Skeletal muscle satellite cell (primary cell): ENCODE results near the gene PRKCB.

Source experiments
- H3K27me3 ChIP-seq: 2 replicates; pipeline ENCODE4 v1.7.0; 2013; ENCODE audit warnings: low read length; ENCODE audit not compliant: control insufficient read depth, insufficient read depth
- H3K36me3 ChIP-seq: 2 replicates; pipeline ENCODE4 v1.7.0; 2013; ENCODE audit warnings: mild to moderate bottlenecking, control low read depth, low read length; ENCODE audit not compliant: insufficient read depth
- H3K4me1 ChIP-seq: 2 replicates; pipeline ENCODE4 v1.7.0; 2013; ENCODE audit warnings: low read length; ENCODE audit not compliant: control insufficient read depth, insufficient read depth
- H3K4me2 ChIP-seq: 2 replicates; pipeline ENCODE4 v1.7.0; 2013; ENCODE audit warnings: mild to moderate bottlenecking, low read length
- H3K4me3 ChIP-seq: 2 replicates; pipeline ENCODE4 v1.7.0; 2013; ENCODE audit warnings: low read length
- H3K9ac ChIP-seq: 2 replicates; pipeline ENCODE4 v1.7.0; 2013; ENCODE audit warnings: mild to moderate bottlenecking, low read depth, low read length, moderate library complexity
- H3K9me3 ChIP-seq: replicated peaks from 2 replicates; pipeline ENCODE4 v1.7.0; 2013; ENCODE audit warnings: mild to moderate bottlenecking, control low read depth, low read length

Gene PRKCB

DNA sequence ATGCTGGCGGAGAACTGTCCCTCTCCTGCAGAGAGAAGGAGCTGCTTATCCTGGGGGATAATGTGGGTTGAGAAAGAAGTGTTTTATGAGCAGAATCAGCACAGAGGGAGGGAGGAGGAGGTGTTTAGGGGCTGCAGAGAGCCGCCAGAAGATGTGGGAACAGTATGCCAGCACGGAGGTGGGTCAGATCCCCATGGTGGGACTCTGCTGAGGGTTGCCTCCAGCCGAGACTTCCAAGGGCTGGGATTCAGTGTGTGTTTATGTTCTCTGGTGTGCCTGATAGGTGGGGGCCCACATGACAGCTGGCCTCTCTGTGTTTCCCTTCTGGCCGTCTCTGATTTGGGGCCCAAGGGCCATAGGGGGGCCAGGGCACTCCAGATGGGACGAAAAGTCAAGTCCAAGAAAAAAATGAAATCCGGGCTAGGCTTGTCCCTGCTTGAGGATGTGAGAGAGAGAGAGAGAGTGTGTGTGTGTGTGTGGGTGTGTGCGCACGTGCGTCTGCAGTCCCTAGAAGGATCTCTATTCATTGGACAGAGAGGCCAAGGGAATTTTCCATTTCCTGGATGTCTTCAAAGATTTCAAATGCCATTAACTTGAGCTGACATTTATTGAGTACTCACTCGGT, 21.6 kb downstream of the PRKCB start:
- H3K9me3 ChIP-seq: no peaks in the 10 kb centered on the region
- no peak overlapping the region for H3K4me3 ChIP-seq
- no peaks in the 10 kb centered on the region for H3K36me3 ChIP-seq
- H3K9ac ChIP-seq: no peak overlapping the region
- H3K4me2 ChIP-seq: no peak overlapping the region
- H3K27me3 ChIP-seq: no peaks in the 10 kb centered on the region
- H3K4me1 ChIP-seq: no peaks in the 10 kb centered on the region

DNA sequence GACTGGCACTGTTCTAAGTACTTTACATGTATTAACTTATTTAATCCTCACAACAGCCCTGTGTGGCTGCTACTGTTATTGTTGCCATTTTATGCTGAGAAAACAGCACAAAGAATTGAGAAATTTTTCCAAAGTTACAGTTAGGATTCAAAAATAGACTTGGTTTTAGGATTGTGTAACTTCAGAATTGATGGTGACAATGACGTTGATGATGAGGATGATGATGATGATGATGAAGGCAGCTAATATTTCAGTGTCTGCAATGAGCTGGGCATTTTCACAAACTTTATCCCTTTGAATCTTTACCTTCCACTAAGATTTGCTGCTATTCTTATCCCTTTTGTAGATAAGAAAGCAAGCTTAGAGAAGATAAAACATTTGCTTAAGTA, 22.1 kb downstream of the PRKCB start:
- Histone ChIP-seq H3K4me1 (no peaks in the 10 kb centered on the region), H3K36me3 (no peaks in the 10 kb centered on the region), H3K4me2 (no peak overlapping the region), H3K9ac (no peak overlapping the region), H3K9me3 (no peaks in the 10 kb centered on the region), H3K27me3 (no peaks in the 10 kb centered on the region), H3K4me3 (no peak overlapping the region)

DNA sequence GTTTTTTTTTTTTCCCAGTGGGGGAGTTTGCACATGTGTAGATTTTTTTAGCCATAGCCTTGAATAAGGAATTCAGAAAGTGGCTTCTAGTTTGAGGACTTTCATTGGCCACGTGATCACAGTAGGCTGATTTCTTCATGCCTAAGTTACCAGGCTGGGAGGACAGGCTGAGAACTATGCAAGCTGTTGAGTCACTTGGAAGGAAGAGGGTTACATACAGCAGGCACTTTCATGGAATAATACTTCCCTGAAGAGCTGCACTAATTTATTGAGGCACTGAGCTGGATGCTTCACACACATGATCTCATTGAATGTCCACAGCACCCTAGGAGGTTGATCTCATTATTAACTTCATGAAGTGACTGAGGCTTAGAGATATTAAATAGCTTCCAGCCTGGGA, 22.8 kb downstream of the PRKCB start:
- no peak overlapping the region for H3K9ac ChIP-seq
- no peak overlapping the region for H3K4me2 ChIP-seq
- H3K4me3 ChIP-seq: no peak overlapping the region
- H3K27me3 ChIP-seq: no peaks in the 10 kb centered on the region
- no peaks in the 10 kb centered on the region for H3K36me3 ChIP-seq
- no peaks in the 10 kb centered on the region for H3K9me3 ChIP-seq
- H3K4me1 ChIP-seq: no peaks in the 10 kb centered on the region

DNA sequence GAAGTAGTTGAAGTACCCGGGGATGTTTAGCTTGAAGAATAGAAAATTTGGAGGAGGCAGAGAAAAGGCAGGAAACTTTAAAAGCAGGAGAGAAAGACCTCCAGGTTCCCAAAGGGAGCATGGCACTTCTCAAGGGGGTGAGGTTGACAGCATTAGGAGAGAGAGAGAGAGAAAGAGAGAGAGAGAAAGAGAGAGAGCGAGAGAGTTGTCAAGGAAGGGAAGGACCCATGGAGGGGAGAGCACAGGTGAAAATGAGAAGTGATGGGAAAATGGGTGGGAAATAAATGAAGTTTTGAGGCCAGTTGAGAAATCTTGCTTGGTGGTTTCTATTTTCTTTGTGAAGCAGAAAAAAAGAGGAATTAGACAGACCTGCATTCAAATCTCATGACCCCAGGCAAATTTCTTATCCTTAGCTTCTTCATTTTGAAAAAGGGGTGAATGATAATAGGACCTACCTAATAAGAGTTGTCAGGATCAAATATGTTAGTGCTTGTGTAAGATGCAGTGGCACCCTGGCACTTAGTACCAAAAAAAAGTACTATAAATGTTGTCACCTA, 24.0 kb downstream of the PRKCB start:
- Histone ChIP-seq H3K9ac (no peak overlapping the region), H3K27me3 (no peaks in the 10 kb centered on the region), H3K4me3 (no peak overlapping the region), H3K4me1 (no peaks in the 10 kb centered on the region), H3K36me3 (no peaks in the 10 kb centered on the region), H3K9me3 (no peaks in the 10 kb centered on the region), H3K4me2 (no peak overlapping the region)

DNA sequence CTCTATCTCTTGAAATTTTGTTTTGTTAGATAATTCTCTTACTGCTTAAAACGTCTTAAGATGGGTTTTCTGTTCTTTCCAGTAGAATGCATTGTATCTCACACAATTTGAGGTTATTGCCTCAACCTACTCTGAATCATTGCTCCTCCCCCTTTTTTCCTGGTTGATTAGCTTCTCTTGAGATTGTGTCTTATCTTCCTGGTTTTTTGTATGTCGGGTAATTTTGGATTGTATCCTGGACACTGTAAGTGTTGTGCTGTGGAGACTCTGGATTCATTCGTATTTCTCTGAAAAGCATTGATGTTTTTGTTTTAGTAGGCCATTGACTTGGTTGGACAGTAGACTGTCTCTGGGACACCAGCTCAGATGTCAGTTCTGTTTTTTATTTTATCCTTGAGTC, 26.1 kb downstream of the PRKCB start:
- Histone ChIP-seq H3K27me3 (no peaks in the 10 kb centered on the region), H3K9ac (no peak overlapping the region), H3K36me3 (no peaks in the 10 kb centered on the region), H3K4me1 (no peaks in the 10 kb centered on the region), H3K4me3 (no peak overlapping the region), H3K9me3 (no peaks in the 10 kb centered on the region), H3K4me2 (no peak overlapping the region)

DNA sequence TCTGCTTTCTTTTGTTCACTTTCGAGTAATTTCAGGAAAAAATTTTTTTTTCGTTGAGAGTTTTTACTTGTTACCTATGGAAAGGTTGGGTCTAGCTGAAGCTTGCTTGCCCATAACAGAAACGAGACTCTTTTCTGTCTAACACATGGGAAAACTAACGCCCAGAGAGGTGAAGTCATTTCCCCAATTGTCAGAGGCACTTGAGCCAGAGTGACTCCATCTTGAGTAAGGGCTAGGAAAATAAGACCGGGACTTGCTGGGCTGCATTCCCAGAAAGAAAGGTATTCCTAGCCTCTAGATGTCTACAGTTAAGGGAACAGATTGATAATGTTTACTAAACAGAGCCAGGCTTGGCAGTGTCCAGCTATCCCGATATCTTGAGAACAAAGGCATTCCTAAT, 26.8 kb downstream of the PRKCB start:
- Histone ChIP-seq H3K4me3 (no peak overlapping the region), H3K4me1 (no peaks in the 10 kb centered on the region), H3K9me3 (no peaks in the 10 kb centered on the region)

DNA sequence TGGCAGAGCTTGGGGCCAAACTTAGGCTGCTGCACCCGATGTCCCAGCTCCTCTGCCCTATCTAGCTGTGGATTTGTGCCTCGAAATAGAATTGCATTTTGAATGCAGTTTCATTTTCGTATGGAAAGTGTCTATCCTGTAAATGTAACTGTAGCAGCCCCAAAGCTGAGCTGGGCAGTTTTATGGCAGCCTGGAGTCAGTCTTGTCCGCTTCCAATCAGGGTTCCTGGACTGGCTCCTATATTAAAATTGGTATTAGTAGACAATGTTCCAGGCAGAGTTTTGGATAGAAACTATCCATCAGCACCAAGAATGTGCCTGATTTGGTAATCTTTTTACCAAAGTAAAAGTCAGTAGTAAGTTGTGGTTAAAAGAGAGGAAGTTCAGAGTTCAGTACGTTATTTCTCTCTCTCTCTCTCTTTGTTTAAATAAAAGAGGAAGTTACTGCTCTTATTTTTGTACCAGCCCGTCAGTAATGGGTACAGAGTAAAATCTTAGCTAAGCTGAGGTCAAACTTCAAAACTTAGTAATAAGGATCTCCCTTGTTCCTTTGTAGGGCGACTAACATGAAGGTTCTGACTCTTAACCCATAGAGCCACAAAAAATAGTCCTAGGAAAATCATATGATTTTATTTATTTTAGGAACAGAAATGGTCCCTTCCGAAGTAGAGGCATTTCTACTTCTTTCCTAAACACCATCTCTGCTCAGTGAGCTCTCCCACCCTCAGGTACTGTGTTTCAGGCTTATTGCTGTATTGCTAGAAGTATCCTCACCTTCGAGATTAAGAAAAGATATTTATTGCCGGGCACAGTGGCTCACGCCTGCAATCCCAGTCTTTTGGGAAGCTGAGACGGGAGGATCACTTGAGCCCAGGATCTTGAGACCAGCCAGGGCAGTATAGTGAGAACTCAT, 28.0 kb downstream of the PRKCB start:
- Histone ChIP-seq H3K36me3 (no peaks in the 10 kb centered on the region), H3K4me3 (no peak overlapping the region), H3K4me2 (no peak overlapping the region), H3K4me1 (no peaks in the 10 kb centered on the region), H3K9me3 (no peaks in the 10 kb centered on the region), H3K9ac (no peak overlapping the region), H3K27me3 (no peaks in the 10 kb centered on the region)

More for the DNA sequence above, 26.8 kb downstream of the PRKCB start:
- no peaks in the 10 kb centered on the region for H3K27me3 ChIP-seq
- no peaks in the 10 kb centered on the region for H3K36me3 ChIP-seq
- H3K9ac ChIP-seq: no peak overlapping the region
- H3K4me2 ChIP-seq: no peak overlapping the region

DNA sequence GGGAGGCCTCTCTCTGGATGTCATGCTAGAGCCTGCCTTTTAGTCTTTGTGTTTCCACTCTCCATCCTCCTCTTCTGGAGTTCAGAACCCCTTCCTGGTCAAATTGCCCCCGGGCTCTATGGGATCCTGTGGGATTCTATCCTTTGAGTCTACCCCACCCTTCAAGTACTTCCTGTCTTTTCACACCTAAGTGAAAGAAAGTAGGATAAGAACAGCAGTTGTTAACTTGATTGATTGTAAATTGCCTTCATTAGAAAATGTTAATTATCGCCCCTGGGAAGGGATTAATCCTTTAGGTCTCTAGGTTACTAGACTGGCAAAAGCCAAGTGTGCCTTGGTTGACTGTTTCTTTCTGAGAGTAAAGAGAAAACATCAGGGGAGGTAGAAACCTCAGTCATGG, 30.1 kb downstream of the PRKCB start:
- Histone ChIP-seq H3K4me2 (no peak overlapping the region), H3K27me3 (no peaks in the 10 kb centered on the region), H3K4me3 (no peak overlapping the region), H3K9me3 (no peaks in the 10 kb centered on the region), H3K4me1 (no peaks in the 10 kb centered on the region), H3K9ac (no peak overlapping the region), H3K36me3 (no peaks in the 10 kb centered on the region)

DNA sequence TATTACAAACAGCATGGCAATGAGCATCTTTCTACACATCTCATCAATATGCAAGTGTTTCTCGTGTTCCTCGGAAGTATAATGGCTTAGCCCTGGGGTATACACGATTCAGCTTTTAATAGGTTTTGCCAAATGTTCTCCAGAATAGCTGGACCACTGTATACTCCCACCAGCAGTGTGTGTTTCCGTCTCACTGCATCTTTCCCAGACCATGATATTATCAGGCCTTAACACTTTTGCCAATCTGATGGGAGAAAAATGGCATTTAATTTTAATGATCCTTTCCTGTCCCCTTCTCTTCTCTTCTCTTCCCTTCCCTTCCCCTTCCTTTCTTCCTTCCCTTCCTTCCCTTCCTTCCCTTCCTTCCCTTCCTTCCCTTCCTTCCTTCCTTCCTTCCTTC, 30.8 kb downstream of the PRKCB start:
- no peak overlapping the region for H3K4me3 ChIP-seq
- H3K4me2 ChIP-seq: no peak overlapping the region
- no peak overlapping the region for H3K9ac ChIP-seq
- H3K9me3 ChIP-seq: no peaks in the 10 kb centered on the region
- no peaks in the 10 kb centered on the region for H3K27me3 ChIP-seq
- H3K36me3 ChIP-seq: no peaks in the 10 kb centered on the region
- H3K4me1 ChIP-seq: no peaks in the 10 kb centered on the region

DNA sequence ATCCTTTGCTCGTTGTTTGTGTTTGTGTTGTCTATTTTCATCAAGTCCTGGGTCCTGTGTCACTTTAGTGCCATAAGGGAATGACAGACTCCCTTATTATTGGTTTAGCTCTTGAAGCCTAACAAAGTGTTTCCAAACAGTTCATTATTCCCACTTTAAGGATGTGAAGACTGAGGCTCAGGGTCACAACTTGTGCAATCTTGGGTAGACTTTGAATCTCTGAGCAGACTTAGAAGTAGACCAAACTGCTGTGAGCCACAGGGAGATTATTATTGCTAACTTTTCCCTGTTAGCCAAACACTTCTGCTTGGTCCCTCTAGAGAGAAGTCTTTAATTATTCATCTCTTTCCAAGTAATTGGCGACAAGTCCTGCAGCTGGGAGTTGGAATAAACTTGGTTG, 31.8 kb downstream of the PRKCB start:
- Histone ChIP-seq H3K4me3 (no peak overlapping the region), H3K9me3 (no peaks in the 10 kb centered on the region), H3K27me3 (no peaks in the 10 kb centered on the region), H3K9ac (no peak overlapping the region), H3K4me2 (no peak overlapping the region), H3K36me3 (no peaks in the 10 kb centered on the region), H3K4me1 (no peaks in the 10 kb centered on the region)

DNA sequence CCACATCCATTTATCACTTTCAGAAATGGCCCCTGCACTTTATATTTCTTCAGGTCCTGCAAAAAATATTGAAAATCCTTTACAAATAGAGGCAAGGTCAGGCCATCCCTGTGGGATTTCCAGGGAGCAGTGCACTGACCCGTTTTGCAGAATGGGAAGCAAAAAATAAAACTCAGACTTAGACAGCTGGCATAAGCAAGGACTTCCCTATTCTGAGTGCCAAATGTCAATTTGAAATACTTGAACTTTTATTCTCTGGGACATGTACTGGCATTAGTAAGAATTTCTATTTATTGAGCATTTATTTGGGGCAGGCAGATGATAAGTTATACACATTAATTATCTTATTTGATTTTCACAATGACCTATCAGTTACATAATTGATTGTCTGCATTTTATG, 32.4 kb downstream of the PRKCB start:
- Histone ChIP-seq H3K4me3 (no peak overlapping the region), H3K4me2 (no peak overlapping the region), H3K9ac (no peak overlapping the region), H3K4me1 (no peaks in the 10 kb centered on the region), H3K27me3 (no peaks in the 10 kb centered on the region), H3K9me3 (no peaks in the 10 kb centered on the region), H3K36me3 (no peaks in the 10 kb centered on the region)
